Upper lobe of left lung (tissue), 4 donors: Measurements from ENCODE around the gene AIMP1.

Experiments
- EP300 ChIP-seq, 4 donors: sonication (generic); formaldehyde crosslinking; IDR thresholded peaks; one replicate each; pipeline ENCODE4 v1.5.1; 2017; ENCODE audit warnings: antibody characterized with exemption in 4 of 4, control low read depth in 2 of 4
- POLR2A ChIP-seq, 4 donors: fragments of 450-650 bp; IDR thresholded peaks; one replicate each; pipeline ENCODE4 v1.5.1; 2016 to 2017; ENCODE audit warnings: antibody characterized with exemption in 4 of 4, mild to moderate bottlenecking in 2 of 4
- TF ChIP-seq, protein P1 (sequence below), 6 experiments: fragments of 450-650 bp in 4 of 6; fragments of 200-600 bp in 2 of 6; sonication (generic) in 2 of 6; IDR thresholded peaks; one replicate each; pipeline ENCODE4 v1.5.1; 2016 to 2019; ENCODE audit warnings: antibody characterized with exemption in 6 of 6

DNA sequence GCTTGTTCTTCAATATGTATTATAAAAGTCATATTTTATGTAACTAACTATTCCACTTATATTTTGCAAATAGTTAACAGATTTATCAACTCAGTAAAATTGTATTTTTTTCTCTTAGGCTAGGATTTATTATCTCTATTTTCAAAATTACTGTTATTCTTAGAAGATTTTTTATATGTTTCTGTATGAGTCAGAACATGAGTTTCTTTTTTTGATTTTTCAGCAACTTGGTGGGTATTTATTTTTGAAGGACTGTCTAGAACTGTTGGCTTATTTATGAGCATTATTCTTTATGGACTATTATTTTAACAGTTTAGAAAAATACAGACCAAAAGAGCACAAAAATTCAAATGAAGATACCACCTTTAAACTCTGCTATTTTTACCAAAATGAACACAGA, 6.8 kb downstream of the AIMP1 start:
- no peak for TF ChIP-seq POLR2A (IDR thresholded peaks at IDR 0.05)
- TF ChIP-seq, protein P1, sequence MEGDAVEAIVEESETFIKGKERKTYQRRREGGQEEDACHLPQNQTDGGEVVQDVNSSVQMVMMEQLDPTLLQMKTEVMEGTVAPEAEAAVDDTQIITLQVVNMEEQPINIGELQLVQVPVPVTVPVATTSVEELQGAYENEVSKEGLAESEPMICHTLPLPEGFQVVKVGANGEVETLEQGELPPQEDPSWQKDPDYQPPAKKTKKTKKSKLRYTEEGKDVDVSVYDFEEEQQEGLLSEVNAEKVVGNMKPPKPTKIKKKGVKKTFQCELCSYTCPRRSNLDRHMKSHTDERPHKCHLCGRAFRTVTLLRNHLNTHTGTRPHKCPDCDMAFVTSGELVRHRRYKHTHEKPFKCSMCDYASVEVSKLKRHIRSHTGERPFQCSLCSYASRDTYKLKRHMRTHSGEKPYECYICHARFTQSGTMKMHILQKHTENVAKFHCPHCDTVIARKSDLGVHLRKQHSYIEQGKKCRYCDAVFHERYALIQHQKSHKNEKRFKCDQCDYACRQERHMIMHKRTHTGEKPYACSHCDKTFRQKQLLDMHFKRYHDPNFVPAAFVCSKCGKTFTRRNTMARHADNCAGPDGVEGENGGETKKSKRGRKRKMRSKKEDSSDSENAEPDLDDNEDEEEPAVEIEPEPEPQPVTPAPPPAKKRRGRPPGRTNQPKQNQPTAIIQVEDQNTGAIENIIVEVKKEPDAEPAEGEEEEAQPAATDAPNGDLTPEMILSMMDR (IDR thresholded peaks at IDR 0.05), result no peak
- TF ChIP-seq EP300 (IDR thresholded peaks at IDR 0.05), result no peak
